HG03175 (cell line): Measurements from ENCODE around the gene VIPR2.
"Not testable (repeated sequence)": the region's sequence is repeated elsewhere in the genome, so short reads cannot be mapped to it uniquely, and the experiment has no call there.

Experiments
- ATAC-seq: cut with Tn5 transposase; IDR thresholded peaks from one replicate; pipeline ENCODE4 v1.9.1; 2021; ENCODE audit warnings: mild to moderate bottlenecking, moderate library complexity; ENCODE audit not compliant: unreplicated experiment

The VIPR2 gene

DNA sequence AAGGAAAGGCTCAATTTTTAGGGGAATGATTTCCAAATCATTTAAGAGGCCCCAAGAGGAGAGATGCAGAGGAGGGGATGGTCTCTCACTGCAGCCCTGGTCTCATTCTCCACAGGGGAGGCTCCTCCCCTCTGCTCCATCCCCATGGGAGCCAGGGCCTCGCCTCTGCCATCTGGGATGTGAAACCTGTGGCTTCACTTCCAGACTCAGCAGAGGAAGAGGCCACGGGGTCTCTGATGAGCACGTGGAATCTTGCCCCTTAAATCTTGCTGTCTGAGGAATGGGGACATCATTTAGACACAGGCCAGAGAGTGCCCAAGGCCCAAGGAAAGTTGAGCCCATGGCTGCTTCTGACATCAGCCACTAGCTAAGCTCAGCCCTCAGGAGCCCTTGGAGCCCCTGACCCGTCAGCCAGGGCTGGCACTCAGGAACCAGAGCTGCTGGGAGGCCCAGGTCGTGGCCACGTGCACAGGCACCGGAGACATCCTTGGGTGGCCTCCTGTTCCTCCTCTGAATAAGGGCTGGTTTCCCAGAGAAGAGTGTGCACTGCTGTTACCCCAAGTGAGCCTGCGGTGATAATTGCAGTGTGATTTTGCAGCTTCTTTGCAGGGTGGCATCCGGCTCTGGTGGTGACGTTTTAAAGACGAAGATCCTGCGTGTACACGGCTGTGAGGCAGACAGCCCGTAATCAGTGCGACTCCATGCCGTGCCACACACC lies 50.5 kb downstream of the VIPR2 start:
- no peak for ATAC-seq

GRCh38 chr7:159093351-159093971 lies 51.2 kb downstream of the VIPR2 start:
- no peak for ATAC-seq

DNA sequence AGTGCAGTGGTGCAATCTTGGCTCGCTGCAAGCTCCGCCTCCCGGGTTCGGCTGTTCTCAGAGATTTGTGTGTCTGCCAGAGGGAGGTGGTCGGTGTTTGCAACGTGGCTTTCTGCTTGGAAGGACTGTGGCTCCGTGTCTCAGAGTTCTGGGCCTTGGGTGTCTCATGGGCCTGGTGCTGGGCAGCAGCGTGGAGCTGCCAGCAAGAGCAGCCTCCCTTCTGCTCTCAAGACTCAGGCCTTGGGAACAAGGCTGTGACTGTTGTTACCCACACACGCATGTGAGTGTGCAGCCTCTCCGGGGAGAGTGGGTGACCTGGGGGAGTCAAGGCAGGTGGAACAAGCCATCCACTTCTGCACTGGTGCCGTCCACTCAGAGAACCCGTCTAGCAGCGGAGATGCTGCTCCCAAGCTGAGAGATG lies 52.0 kb downstream of the VIPR2 start:
- no peak for ATAC-seq

DNA sequence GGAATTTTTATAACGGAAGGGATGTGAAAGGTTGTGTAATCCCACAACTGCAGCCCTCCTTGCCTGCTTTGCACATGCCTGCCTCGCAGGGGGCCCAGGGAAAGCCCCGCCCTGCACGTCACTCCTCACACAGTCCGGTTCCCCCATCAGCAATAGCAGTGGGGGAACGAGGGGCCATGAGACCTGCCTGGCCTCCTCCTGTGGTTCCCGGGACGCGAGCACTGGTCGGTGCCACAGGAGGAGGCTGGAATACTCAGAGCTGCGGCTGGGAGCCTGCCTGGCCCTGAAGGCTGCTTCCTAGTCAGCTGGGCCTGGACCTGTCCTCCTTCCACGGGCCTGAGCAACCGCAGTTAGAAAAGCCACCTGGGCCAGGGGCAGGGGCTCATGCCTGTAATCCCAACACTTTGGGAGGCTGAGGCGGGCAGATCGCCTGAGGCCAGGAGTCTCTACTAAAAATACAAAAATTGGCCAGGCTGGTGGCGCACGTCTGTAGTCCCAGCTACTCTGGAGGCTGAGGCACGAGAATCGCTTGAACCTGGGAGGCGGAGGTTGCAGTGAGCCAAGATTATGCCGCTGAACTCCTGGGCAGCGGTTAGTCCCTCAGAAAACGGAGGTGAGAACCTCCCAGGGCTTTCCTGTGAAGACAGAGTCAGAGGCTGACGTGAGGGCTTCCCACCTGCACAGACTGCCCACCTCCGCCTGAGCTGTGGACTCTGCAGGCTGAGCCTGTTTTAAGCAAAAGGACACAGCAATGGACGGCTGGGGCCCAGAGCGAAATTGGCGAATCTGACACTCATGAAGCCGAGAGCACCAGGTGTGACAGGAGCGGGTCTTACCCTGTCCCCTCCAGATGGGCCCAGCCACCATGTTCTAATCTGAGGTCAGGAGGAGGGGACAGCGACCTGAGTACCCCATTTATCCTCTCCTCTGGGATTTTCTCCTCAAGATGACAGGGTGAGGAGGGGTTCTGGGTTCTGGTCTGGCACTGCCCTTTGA lies 52.9 kb downstream of the VIPR2 start:
- ATAC-seq, result no peak

DNA sequence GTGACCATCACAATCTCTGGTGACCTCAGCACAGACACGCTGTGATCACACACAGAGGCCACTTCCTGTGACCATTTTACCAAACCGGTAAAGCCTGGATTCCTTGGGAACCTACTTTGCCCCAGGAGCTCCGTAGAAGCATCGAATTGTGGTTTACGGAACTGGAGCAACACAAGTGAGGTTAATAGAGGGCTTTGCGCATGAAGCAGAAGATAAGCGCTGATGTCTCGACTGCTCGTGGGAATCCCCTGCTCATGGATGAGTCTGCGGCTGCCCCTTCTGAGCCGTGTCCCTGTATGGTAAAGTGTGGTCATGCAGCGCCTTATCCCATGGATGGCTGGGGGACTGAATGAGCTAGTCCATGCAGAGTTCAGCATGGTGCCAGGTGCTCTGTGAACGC lies 53.6 kb downstream of the VIPR2 start:
- ATAC-seq, result no peak

- ATAC-seq, result no peak
These were observed 56.4 kb downstream of the VIPR2 start for GRCh38 chr7:159088016-159088865.

GRCh38 chr7:159086301-159086925 lies 58.3 kb downstream of the VIPR2 start:
- no peak for ATAC-seq

DNA sequence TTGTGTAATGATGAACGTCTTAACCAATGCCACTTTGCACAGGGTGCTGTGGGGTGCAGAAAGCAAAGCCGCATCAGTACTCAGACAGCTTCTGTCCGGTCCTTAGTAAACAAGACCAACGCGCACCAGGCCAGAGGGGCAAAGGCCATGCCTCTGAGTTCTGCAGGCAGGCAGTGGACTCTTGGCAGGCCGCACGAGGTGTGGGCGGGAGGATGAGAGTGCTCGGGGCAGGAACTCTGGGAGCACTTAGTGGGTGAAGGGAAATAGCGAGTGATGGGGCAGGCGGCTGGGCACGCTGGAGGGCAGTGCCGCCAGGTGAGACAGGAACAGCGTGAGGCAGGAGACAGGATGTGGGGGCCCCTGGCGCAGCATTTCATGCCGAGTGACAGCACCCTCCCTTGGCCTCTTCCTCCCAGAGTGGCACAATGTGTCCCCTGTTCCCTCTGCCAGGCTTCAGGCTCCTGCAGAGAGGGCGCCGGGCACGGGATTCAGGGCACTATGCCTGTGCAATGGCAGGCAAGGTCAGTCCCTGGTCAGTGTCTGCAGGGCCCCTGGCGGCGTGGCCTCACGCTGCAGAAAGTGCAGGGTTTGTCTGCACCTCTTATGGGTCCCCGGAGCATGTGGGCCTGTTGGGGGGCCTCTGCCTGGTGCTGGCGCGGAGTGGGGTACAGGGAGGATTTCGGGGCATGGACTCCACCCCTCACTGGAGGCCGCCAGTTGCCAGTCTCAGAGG lies 60.4 kb downstream of the VIPR2 start:
- no peak for ATAC-seq

GRCh38 chr7:159083698-159084068 lies 61.0 kb downstream of the VIPR2 start:
- ATAC-seq, result no peak

- no peak for ATAC-seq
These were observed 61.5 kb downstream of the VIPR2 start for GRCh38 chr7:159083001-159083697.

- not testable (repeated sequence) for ATAC-seq
These were observed 62.6 kb downstream of the VIPR2 start for GRCh38 chr7:159082075-159082474.

- no peak for ATAC-seq
These were observed 65.8 kb downstream of the VIPR2 start for GRCh38 chr7:159078911-159079270.

DNA sequence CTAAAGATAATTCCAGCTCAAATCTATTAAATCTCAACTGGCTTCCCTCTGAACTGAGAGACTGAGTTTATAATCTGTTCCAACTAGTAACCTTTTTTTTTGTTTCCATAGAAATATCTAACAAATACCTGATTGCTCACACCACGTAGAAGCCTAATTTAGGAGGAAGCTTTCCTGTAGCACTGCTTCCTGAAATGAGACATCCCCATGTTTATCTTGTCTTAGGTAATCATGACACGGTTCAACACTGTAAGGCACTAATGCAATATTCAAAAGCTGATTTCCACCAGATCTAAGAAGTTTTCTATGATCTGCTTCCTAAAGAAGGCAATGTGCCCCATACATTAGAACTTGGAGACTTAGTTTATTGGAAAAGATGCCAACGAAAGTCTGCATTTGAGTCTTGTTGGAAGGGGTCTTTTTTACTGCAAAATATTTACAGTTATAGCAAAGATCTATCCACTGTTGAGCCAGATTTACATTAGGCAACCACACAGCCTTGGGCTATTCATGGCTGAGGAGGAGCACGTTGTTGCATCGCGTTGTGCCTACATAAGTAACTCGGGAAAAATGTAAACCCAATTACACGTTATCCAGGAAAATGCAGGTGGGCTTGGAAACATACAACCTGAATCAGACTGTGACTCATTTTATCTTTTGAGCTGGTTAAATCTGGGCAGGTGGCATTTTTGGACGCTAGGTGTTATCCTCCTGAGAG lies 66.3 kb downstream of the VIPR2 start:
- ATAC-seq, result no peak

DNA sequence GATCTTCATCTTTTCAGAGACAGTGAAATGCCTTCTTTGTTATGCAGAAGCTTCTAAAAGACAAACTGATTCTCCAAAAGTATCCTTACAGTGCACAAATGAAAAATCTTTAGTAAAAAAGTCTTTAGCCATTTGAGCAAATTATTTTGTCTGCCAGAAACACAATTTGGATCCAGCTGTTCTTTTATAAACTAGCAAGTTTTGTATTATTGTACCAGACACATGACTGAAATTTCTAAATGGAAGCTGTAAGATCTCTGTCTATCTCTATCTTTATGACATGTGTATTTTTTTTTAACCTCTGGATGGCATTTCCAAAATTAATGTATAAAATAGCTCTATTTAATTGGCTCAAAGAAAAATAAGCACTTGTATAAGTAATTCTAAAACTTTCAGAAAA lies 68.3 kb downstream of the VIPR2 start:
- no peak for ATAC-seq

DNA sequence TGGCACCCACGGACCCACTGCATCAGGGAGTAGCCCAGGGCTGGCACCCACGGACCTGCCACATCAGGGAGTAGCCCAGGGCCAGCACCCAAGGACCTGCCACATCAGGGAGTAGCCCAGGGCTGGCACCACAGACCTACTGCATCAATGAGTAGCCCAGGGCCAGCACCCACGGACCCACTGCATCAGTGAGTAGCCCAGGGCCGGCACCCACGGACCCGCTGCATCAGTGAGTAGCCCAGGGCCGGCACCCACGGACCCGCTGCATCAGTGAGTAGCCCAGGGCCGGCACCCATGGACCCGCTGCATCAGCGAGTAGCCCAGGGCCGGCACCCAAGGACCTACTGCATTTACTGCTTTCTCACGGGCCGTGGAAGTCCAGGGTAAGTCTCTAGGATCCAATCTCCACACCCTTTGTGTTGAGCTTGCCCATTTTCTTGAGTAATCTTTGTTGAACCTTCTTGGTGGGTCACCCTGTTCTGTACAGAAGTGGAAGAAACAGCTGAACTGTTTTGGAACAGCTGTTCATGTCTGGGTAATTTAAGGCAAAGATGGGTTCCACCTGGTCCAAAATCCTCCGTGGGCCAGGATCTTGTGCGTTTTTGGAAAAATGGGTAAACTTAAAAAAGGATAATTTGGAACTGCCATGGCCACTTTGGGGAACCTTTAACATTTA lies 69.0 kb downstream of the VIPR2 start:
- ATAC-seq, result no peak

DNA sequence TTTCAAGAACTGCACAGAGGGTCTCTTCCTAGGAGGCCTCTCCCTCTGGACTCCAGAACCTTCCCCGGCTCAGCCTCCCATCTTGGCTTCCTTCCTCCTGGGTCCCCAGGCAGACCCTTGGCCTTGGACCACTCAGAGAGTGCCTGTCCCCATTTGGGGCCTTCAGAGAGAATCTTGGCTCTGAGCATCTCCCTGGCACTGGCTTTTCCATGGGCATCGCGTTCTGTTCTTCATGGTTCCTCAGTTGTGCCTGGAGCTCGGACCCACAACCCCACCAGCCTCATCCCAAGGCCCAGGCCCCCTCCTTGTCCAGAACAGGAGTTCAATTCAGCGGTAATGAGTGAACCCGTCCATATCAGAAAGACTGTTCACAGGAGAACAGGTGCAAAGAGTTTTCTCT lies 73.4 kb downstream of the VIPR2 start:
- ATAC-seq, result no peak

DNA sequence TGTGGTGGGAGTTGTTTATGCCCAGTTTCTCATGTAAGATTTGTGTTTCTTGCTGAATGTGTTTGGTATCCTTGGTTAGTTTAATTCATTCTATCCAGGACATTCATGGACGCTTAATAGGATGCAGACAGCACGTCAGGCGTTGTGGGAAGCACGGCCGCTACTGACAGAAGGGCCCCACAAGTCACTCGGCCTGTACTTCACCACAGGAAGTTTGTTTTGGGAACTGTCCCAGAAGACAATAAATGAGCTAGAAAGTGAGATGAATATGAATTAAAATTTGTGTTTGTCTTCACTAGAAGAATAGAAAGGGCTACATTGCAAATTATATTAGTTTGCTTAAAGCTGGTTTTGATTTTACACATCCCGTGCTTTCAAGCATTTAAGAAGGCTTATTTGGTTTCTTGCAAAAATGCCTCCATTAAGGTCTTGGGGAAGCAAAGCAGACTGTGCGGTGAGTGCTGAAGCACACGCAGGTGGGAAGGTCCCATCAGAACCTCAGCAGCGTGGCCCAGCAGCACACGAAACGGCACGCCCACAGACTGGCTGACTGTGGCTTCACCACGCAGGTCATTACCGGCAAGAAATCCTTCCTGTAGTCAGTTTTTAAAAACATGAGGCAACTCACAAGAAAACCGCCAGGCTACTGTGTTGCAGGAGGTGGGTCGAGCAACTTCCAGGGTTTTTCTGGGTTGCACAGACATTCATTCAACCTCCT lies 74.1 kb downstream of the VIPR2 start:
- ATAC-seq, result no peak
